ENCODE data around the gene LRBA. TPM values are rescaled to one million over a fixed set of nuclear protein-coding genes. Genes with fewer than 3 reads are reported as not detected.

The LRBA gene
- total and polyA plus RNA-seq, 4 donors: 11.8 to 149 (median 34.2) TPM

DNA sequence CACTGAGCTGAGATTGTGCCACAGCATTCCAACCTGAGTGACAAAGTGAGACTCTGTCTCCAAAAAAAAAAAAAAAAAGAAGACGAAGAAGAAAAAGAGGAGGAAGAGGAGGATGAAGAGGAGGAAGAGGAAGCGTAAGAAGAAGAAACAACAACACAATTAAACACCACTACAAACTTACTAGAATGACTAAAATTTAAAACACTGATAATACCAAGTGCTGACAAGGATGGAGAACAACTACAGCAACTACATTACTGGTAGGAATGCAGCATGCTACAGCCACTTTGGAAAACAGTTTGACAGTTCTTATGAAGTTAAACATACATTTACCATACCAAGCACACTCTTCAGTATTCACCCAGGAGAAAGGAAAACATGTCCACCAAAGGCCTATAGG, 24.1 kb downstream of the LRBA start:
- no peaks in the 10 kb centered on the region for H3K4me1 ChIP-seq (ENCODE audit: control insufficient read depth in 5 of 5, insufficient read depth in 5 of 5, low read length in 5 of 5)
- peaks cover 0 to 3% (median 0%) of the 10 kb centered on the region in 4 donors for H3K9me3 ChIP-seq (ENCODE audit: control insufficient read depth in 4 of 4, insufficient read depth in 3 of 4, low read length in 3 of 4)
- H3K9ac ChIP-seq (ENCODE audit: insufficient read depth in 1 of 2, low read length in 2 of 2): no peak overlapping the region
- no peaks in the 10 kb centered on the region for H3K27me3 ChIP-seq (ENCODE audit: control insufficient read depth in 3 of 3, insufficient read depth in 3 of 3, low read length in 2 of 3)
- no peak for ATAC-seq (ENCODE audit: insufficient read depth, low FRiP score)
- no peak for TF ChIP-seq CTCF (IDR thresholded peaks at IDR 0.05; ENCODE audit: control extremely low read depth, extremely low read depth)
- WGBS, 2 donors: 69 to 89% methylated on average over 2 of the region's 2 CpGs
- DNase-seq: no peak
- no peak overlapping the region for H3K27ac ChIP-seq (ENCODE audit: low read depth in 1 of 2, low read length in 1 of 2)
- no peak overlapping the region for H3K4me3 ChIP-seq
- no peaks in the 10 kb centered on the region for H3K36me3 ChIP-seq (ENCODE audit: control insufficient read depth in 4 of 4, insufficient read depth in 4 of 4, low read length in 4 of 4)

GRCh38 chr4:150990250-150990649, 24.8 kb downstream of the LRBA start:
- Histone ChIP-seq H3K9ac (ENCODE audit: insufficient read depth in 1 of 2, low read length in 2 of 2) (no peak overlapping the region), H3K9me3 (ENCODE audit: control insufficient read depth in 4 of 4, insufficient read depth in 3 of 4, low read length in 3 of 4) (peaks cover 0 to 3% (median 0%) of the 10 kb centered on the region in 4 donors), H3K27me3 (ENCODE audit: control insufficient read depth in 3 of 3, insufficient read depth in 3 of 3, low read length in 2 of 3) (no peaks in the 10 kb centered on the region), H3K4me1 (ENCODE audit: control insufficient read depth in 5 of 5, insufficient read depth in 5 of 5, low read length in 5 of 5) (no peaks in the 10 kb centered on the region), H3K27ac (ENCODE audit: low read depth in 1 of 2, low read length in 1 of 2) (no peak overlapping the region), H3K36me3 (ENCODE audit: control insufficient read depth in 4 of 4, insufficient read depth in 4 of 4, low read length in 4 of 4) (no peaks in the 10 kb centered on the region), H3K4me3 (no peak overlapping the region)
- no peak for TF ChIP-seq CTCF (IDR thresholded peaks at IDR 0.05; ENCODE audit: control extremely low read depth, extremely low read depth)
- 79 to 87% methylated on average over 3 of the region's 3 CpGs for WGBS, 2 donors
- DNase-seq (no peak), ATAC-seq (ENCODE audit: insufficient read depth, low FRiP score) (no peak)

DNA sequence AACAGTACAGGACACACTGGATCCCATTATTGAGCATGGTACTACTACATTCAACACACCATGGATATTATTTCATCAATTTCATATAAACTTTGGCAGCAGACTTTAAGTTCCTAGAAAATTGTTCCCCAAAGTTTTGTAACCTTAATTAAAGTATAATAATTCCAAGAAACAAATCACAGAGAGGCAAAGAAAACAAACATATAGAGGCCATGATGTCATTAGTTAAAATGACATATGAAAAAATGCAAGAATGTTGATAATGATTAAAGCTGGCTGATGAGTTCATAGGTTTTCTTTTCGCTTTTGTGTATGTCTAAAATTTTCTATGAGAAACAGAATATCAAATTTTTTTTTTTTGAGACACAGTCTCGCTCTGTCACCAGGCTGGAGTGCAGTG, 26.8 kb downstream of the LRBA start:
- DNase-seq (no peak), ATAC-seq (ENCODE audit: insufficient read depth, low FRiP score) (no peak)
- WGBS, 2 donors: 94 to 99% methylated on average over 2 of the region's 2 CpGs
- Histone ChIP-seq H3K27me3 (ENCODE audit: control insufficient read depth in 3 of 3, insufficient read depth in 3 of 3, low read length in 2 of 3) (no peaks in the 10 kb centered on the region), H3K36me3 (ENCODE audit: control insufficient read depth in 4 of 4, insufficient read depth in 4 of 4, low read length in 4 of 4) (no peaks in the 10 kb centered on the region), H3K9ac (ENCODE audit: insufficient read depth in 1 of 2, low read length in 2 of 2) (no peak overlapping the region), H3K27ac (ENCODE audit: low read depth in 1 of 2, low read length in 1 of 2) (no peak overlapping the region), H3K4me1 (ENCODE audit: control insufficient read depth in 5 of 5, insufficient read depth in 5 of 5, low read length in 5 of 5) (no peaks in the 10 kb centered on the region), H3K9me3 (ENCODE audit: control insufficient read depth in 4 of 4, insufficient read depth in 3 of 4, low read length in 3 of 4) (peaks cover 0 to 3% (median 0%) of the 10 kb centered on the region in 4 donors), H3K4me3 (no peak overlapping the region)
- TF ChIP-seq CTCF (IDR thresholded peaks at IDR 0.05; ENCODE audit: control extremely low read depth, extremely low read depth): no peak

- ATAC-seq (ENCODE audit: insufficient read depth, low FRiP score) (no peak), DNase-seq (no peak)
- no peak for TF ChIP-seq CTCF (IDR thresholded peaks at IDR 0.05; ENCODE audit: control extremely low read depth, extremely low read depth)
- WGBS, 2 donors: 94 to 97% methylated on average over 3 of the region's 3 CpGs
- H3K4me3 ChIP-seq: no peak overlapping the region
- no peak overlapping the region for H3K27ac ChIP-seq (ENCODE audit: low read depth in 1 of 2, low read length in 1 of 2)
- H3K9ac ChIP-seq (ENCODE audit: insufficient read depth in 1 of 2, low read length in 2 of 2): no peak overlapping the region
- no peaks in the 10 kb centered on the region for H3K36me3 ChIP-seq (ENCODE audit: control insufficient read depth in 4 of 4, insufficient read depth in 4 of 4, low read length in 4 of 4)
- peaks cover 0 to 3% (median 0%) of the 10 kb centered on the region in 4 donors for H3K9me3 ChIP-seq (ENCODE audit: control insufficient read depth in 4 of 4, insufficient read depth in 3 of 4, low read length in 3 of 4)
- H3K27me3 ChIP-seq (ENCODE audit: control insufficient read depth in 3 of 3, insufficient read depth in 3 of 3, low read length in 2 of 3): no peaks in the 10 kb centered on the region
- no peaks in the 10 kb centered on the region for H3K4me1 ChIP-seq (ENCODE audit: control insufficient read depth in 5 of 5, insufficient read depth in 5 of 5, low read length in 5 of 5)
These were observed 27.9 kb downstream of the LRBA start for GRCh38 chr4:150987204-150987603.
